Measurements from ENCODE around the gene MOSMO.

DNA sequence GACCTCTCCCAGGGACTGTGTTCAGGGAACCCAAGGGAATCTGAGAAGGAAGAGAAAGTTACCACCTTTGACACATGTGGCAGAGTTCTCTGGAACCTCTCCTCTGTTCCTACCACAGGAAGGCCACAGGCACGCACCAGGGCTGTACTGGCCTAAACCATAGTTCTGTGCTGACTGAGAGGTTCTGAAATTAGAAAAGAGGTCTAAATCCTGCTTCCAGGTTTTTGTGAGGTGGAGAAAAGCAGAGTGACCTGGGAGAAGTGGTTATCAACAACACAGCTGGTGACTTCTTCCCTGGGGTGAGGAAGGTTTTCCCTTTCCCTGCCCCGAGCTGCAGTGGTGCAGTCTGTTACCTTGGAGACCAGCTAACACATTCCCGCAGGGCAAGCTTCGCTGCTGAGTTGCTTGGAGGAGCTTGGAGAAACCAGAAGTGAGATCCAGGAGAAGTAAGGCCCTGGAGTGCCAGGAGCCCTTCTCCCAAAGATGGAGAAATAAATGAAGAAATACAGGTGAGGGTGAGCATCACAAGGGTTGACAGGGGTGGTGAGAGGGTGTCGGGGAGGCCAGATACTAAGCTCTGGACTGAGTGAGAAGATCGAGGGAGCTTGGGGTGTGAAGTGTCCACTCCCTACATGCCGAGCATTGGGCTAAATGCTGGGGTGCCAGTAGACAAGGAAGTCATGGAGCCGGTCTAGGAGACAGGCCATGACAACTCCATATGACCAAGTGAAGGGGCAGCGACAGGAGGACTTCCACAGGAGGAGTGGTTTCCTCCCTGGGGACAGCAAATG, 84.4 kb downstream of the MOSMO start, which contains the start of gene VWA3A:
- TF ChIP-seq, protein P1, sequence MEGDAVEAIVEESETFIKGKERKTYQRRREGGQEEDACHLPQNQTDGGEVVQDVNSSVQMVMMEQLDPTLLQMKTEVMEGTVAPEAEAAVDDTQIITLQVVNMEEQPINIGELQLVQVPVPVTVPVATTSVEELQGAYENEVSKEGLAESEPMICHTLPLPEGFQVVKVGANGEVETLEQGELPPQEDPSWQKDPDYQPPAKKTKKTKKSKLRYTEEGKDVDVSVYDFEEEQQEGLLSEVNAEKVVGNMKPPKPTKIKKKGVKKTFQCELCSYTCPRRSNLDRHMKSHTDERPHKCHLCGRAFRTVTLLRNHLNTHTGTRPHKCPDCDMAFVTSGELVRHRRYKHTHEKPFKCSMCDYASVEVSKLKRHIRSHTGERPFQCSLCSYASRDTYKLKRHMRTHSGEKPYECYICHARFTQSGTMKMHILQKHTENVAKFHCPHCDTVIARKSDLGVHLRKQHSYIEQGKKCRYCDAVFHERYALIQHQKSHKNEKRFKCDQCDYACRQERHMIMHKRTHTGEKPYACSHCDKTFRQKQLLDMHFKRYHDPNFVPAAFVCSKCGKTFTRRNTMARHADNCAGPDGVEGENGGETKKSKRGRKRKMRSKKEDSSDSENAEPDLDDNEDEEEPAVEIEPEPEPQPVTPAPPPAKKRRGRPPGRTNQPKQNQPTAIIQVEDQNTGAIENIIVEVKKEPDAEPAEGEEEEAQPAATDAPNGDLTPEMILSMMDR (conservative IDR thresholded peaks at IDR 0.05; ENCODE audit: low read length): no peak
- no peak for TF ChIP-seq EZH2phosphoT487 (IDR thresholded peaks at IDR 0.05; ENCODE audit: borderline replicate concordance, low read depth, low read length)

Data from OCI-LY7 (cell line).